ENCODE data around the gene HS6ST3.

Gene HS6ST3

DNA sequence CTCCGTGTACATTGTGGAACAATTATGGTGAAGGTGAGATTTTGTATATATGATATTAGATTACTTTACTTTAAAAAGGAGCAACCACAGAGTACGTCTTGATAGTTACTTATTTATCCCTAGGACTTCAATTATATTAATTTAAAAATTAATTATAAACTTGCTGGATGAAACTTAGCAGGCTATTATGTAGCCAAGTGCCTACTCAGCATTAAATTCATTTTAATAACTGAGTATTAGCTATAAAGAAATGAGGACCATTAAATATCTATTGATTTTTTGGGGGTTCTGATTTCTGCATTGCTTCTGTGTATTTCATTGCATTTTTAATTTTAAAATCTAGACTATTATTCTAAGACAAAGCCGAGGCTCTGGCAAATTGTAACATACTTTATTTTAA is 109.4 kb downstream of the HS6ST3 start:
- DNase-seq (ENCODE audit: low read depth in 2 of 2): no peak

DNA sequence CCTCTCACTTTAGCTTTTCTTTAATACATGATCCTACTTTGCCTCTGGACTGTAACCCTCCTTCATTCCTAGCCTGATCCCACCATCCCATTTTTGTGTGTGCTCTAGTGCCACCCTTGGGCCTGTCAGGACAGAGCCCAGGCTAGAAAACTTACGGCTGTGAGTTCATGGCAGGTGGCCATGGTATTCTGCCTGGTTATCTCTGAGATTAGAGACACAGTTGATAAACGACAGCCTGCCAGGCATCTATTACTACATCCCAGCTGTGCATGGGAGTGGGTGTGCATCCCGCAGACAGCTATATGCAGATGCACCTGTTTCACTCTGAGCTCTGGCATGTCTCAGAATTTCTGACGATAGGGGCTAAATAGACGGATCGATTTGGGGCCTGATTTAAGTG is 110.9 kb downstream of the HS6ST3 start:
- DNase-seq (ENCODE audit: low read depth in 2 of 2): no peak

DNA sequence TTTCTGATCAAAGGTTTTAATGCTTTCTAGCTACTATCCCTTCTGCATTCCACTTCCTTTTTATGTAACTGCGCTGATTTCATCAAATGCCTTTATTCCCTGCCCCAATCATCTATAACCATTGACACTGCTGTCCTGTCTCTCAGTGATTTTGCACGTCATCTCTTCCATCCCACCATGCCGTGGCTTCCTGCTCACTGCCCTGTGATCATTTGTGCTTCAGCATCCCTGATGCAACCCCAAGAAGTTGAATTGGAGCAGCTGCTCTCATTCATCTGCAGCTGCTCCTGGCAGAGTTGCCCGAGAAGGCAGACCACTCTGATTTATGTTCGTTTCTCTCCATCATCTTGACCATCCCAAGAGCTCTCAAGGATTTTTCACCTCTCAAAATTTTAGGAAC is 112.4 kb downstream of the HS6ST3 start:
- DNase-seq (ENCODE audit: low read depth in 2 of 2): no peak

DNA sequence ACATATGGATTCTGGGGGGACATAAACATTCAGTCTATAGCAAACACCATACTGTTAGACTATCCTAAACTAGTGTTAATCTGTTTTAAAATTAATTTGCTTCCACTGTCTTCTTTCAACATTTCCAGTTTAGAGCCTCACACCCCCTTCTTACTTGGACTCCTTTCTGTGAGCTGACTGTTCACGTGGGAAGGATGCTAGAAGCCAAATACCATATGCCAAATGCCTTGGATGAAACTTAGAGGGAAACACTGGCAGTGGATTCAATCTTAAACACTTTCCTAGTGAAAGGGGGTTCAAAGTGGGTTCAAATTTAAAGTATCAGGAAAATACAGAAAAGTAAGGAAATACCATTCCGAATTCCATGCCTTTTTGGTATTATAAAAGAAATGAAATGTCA is 113.6 kb downstream of the HS6ST3 start:
- no peak for DNase-seq (ENCODE audit: low read depth in 2 of 2)

DNA sequence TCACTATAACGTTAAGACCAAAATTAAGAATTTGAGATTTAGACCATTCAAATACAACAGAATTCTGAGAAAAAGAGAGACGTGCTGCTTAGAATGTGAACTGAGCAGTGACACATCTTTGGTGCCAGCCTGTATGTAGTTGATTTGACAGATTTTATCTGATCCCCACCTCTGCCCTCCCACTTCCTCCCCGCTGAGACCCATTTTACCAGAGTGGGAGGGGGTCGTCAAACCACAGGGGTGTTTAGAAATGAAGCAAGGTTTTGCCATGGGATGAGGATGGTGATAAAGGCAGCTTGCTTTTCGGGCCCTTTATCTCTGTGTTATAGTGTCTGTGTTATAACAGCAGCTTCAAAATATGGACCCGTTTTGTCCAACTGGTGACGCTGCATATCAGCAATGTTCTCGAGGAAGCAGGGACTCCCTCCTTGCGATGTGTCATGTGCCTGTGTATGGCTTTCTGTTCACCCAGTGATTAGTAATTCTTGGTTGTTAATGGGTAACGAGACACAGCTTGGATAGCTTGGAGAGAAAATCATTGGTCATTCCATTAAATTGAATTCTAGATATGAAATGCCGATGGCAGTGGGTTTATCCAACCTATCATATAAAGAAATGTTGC is 125.0 kb downstream of the HS6ST3 start:
- no peak for DNase-seq (ENCODE audit: low read depth in 2 of 2)

DNA sequence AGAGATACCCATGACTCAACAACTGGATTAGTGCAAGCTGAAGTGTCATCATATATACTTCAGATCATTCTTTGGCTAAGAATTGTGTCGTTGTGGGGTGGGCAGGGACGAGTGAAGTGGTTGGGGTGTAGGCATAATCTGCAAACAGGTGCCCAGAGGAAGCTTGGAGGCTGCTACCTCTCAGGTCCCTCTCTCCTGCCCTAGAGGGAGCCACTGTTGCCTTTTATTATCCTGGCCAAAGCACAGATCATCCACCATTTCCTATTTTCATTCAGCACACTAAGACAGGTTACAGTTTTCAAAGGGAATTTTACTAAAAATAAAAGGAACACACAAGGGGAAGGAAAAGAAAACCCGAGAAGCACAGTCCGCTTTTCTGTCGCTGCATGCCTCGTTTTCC is 126.6 kb downstream of the HS6ST3 start:
- no peak for DNase-seq (ENCODE audit: low read depth in 2 of 2)

DNA sequence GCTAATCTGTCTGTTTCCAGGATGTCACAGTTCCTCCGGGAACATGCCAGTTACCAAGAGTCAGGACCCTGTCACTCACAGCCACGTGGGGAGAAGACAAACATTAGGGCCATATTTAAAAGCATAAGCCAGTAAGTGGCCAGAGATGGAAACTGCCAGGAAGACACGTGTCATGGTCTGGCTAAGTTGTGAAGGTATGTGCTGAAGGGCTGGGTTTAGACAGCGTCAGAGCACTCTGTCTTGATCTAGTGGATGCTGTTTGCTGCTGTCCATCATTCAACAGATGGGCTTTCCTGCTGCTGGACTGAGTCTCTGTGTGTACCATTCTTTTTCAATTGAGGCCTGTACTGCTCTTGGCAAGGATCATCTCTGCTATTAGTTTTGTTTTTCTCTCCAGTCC is 128.6 kb downstream of the HS6ST3 start:
- DNase-seq (ENCODE audit: low read depth in 2 of 2): no peak

DNA sequence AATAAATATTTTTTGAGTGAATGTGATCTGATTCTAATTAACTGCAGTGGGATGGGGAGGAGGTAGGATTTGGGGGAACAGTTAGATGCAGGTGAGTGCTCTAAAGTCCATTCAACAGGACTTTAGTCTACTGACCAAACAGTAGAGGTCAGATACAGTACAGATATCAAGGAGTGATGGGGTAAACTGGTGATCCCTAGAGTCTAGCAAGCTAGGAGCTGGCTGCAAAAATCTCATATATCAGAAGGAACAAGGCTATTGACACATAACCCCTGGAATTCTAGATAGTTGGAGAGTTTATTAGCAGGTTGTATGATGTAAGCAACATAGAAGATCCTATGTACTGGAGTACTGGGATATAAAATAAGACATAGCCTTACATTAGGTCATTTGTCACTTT is 131.6 kb downstream of the HS6ST3 start:
- DNase-seq (ENCODE audit: low read depth in 2 of 2): no peak

DNA sequence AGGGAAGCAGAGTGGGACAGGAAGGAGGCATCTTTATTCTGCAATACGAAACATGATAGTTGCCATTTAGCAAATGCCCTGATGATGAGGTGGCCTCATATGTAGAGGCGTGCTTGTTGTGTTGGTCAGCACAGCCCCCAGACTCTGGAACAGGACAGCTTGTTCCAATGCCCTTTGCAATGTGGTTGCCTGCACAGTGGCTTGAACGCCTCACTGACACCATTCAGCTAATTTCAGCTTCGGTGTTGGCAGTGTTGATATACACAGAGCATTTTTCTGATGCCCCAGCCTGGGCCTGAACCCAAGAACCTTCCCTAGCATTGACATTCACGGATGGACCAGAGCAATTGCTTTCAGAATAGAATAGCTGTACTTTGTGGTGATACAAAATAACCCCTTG is 133.3 kb downstream of the HS6ST3 start:
- DNase-seq (ENCODE audit: low read depth in 2 of 2): no peak

DNA sequence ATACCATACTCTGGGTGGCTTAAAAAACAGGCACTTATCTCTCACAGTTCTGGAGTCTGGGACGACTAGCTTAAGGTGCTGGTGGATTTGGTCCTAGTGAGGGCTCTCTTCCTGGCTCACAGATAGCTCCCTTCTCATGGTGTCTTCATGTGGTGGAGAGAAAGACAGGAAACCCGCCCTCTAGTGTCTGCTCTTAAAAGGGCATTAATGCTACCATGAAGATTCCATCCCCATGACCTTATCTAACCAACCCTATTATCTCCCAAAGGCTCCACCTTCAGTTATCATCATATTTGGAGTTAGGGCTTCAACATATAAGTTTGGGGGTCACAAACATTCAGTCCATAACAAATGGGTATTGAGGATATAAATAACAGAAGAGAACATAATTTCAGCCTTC is 139.4 kb downstream of the HS6ST3 start:
- DNase-seq (ENCODE audit: low read depth in 2 of 2): no peak

DNA sequence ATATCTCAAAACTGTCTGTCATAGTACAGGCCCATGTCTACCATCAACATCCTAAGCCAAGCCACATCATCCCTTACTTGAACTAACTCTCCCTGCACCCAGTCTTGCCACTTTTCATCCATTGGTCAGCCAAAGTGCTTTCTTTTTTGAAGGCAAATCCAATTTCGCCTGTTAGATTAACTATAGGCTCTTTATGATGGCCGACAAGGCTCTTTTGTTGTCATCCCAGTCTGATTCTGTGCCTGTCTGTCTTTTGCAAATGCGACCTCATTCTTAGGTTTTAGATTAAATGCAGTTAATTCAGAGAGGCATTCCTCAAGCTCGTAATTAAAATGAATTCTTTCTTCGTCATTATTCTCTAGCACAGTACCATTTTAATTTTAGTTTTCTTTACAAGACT is 148.3 kb downstream of the HS6ST3 start:
- no peak for DNase-seq (ENCODE audit: low read depth in 2 of 2)

DNA sequence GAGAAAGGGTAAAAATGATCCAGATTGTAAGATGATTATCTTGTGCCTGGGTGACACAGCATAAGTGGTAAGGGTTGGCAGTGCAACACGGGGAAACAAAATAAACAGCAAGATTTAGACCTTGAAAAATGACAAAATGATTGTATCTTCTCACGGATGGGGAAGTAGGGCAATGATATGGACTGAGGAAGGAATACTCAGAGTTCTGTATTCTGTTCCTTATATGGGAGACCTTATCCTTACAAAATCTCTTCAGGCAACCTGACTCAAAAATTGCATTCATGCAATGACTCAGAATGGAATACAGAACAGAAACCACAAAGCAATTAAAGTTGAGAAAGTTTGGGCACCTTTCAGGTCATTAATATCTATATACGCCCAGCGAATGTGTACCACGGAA is 149.0 kb downstream of the HS6ST3 start:
- no peak for DNase-seq (ENCODE audit: low read depth in 2 of 2)

DNA sequence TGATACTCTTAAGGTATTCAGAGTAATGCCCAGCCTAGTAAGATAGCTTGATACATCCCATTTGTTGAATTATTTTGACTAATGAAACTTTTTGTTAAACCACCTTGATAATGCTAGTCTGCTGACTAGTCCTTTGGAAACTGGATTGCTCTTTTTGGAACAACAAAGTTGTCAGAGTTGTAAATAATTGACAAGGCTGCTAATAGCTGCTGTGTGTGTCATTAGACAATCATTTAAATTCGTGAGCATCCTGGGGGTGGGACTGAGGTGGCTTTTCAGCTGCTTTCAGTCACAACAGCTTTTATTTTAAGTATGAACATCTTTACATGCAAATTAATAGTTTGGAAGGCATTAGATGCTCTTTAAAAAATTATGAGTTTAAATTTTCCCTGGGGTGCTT is 153.5 kb downstream of the HS6ST3 start:
- DNase-seq (ENCODE audit: low read depth in 2 of 2): no peak

DNA sequence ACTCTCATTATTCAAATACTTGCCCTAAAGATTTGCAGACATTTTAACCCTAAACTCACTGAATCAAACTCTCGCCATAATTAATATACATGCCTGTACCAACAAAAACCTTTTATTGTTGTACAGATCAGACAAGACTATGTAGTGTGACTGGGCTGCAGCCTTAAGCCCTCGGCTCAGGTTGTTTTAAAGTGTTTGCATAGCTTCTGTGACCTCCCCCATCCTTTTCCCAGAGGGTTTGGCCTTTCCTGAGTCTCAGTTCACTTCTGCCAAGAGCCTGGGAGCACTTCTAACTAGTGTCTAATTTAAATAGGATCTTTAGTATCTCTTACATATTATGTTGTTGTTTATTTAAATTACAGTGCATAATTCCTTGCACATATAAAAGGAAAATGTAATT is 158.2 kb downstream of the HS6ST3 start:
- no peak for DNase-seq (ENCODE audit: low read depth in 2 of 2)

DNA sequence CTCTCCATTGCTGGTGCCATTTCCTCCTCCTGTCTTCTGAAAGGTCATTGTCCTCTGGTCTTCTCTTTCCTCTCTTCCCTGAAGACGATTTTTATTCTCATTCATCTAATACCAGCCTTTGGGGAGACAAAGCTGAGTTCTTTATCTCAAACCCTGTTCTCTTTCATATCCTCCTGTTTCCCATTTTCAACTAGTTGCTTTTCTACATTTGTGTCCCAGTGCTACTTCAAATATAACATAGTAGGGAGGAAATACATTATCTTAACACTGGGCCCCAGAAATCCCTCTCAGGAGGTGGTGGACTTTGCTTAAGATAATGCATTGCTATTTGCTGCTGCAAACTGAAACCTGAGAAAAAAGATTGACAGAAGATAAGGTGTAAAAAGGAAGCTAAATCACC is 159.1 kb downstream of the HS6ST3 start:
- no peak for DNase-seq (ENCODE audit: low read depth in 2 of 2)

DNA sequence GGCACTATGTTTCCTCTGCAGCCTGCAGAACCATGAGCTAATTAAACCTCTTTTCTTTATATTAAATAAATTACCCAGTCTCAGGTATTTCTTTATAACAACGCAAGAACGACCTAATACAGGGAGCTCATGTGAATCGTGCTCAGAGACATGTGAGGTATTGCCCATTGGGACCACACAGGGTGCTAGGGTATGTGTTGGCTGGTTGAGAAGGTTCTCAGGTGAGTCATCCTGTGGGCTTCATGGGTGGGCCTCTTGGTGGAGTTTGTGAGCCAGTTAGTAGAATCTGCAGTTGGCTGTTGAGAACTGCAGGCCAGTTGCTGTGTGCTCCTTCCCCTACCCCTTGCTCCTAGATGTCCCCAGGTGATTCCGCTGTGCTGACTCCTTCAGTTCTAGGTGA is 163.0 kb downstream of the HS6ST3 start:
- no peak for DNase-seq (ENCODE audit: low read depth in 2 of 2)

DNA sequence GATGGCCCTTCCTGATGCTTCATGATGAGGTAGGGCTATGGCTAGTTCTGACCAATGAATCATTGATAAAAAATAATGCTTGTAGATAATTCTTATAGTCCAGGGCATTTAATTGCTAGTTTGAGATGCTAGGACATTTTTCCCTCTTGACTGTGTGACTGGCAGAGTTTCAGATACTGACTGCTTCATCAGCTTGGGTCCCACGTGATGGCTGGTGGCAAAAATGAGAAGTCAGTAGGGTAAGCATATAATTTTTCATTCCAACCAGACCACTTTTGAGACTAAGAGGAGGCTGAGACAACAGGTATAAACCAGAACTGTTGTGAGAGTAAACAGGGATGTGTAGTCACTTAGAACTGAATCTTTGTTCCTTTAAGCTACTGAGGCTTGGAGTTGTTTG is 183.3 kb downstream of the HS6ST3 start:
- no peak for DNase-seq (ENCODE audit: low read depth in 2 of 2)

DNA sequence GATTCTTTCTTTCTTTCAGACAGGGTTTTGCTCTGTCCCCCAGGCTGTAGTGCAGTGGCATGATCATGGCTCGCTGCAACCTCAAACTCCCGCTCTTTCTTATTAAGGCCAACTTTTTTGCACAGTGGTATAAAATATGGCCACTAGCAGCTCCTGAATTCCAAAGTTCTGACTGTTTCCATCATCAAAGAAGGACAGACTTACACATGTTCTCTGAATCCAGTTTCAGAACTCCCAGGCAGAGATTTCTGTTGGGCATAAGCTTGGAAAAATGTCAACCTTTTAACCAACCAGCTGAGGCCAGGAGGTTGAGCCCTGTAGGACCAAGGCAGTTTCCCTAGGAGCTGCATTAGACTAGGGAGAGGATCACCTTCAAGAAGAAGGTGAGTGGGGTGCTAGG is 184.1 kb downstream of the HS6ST3 start:
- no peak for DNase-seq (ENCODE audit: low read depth in 2 of 2)

DNA sequence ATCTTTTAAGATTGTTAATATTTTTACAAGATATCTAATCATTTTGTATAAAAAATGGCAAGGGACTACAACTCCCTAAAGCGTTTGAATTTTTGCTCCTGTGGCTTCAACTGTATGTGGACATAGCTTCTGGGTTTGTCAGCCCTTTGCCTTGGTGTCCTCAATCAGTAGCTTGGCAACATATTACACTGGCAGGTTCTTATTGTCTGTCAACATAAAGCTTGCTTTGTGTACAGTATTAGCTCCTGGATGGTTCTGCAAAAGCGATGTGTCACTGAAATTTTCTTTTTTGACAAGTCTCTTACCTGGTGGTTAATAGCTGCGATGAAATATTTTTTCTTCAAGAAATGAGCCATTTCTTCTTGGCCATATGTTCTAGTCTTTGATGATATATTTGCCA is 190.0 kb downstream of the HS6ST3 start:
- no peak for DNase-seq (ENCODE audit: low read depth in 2 of 2)

DNA sequence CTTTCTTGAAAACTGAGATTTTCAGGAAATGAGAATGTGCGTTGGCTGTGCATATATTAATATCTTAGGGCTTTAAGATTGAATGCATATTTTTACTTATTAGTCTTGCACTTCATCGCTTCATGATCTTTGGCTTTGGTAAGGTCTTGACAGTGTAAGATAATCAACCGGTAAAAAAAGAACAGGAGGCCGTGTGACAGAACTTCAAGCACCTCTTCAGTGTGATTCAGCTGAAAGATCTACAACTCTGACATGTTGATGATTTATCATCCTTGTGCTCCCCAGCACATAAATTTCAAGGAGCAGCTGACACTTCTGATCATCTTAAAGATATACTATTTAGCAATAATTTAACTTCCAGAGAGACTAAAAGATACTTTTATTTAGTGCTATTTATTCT is 195.1 kb downstream of the HS6ST3 start:
- DNase-seq (ENCODE audit: low read depth in 2 of 2): no peak

DNA sequence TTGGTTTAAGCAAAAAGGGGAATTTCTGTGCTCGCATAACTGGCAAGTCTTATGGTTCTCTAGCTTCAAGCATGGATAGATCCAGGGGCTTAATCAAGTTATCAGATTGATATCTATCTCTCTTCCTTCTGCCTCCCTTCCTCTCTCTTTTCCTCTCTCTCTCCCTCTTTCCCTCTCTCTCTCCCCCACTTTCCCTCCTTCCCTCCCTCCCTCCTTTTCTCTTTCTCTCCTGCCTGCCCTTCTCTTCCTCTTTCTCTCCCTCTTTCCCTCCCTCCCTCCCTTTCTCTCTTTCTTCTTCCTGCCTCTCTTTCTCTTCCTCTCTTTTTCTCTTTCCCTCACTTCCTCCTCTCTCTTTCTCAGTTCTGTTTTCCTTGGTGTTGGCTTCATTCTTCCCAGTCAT is 195.8 kb downstream of the HS6ST3 start:
- DNase-seq (ENCODE audit: low read depth in 2 of 2): no peak

DNA sequence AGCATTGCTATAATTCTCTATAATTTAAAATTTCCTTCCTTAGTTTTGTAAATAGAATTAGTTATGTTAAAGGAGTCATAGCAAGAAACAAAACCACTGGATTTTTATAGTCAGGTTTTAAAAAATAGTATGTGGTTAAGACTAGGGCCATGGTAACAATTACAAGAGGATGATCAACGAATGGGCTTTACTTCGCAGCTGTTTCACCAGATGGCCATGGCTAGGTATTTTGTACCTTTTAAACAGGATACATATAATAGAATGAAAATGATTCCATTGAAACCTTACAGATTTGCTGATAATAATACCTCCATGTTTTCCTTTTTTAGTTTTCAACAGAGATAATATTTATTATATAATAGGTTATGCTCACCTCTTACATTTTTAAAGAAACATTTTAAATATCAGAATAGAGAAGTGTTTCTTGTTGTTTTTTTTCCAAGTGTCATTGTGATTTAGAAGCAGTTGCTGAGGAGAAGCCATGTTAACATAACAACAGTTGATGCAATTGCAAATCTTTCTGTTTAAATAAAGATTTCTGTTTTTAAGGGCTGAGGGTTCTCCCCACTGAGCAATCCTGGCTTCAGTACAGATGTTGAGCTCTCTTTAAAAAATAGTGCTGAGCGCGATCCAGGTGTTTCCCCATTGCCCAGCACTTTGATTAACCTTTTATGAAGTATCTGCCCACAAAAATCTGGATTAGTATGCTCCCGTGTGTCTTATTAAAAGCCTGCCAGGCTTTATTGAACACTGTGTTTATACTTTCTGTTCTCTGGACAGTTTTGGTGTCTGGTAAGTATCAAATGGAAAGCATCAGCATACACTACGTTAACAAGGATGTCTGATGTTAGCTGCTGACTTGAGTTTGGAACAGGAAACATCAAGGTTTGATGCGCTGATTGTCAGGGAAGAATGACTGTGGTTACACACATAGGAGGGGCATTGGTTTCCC is 205.3 kb downstream of the HS6ST3 start:
- no peak for DNase-seq (ENCODE audit: low read depth in 2 of 2)

DNA sequence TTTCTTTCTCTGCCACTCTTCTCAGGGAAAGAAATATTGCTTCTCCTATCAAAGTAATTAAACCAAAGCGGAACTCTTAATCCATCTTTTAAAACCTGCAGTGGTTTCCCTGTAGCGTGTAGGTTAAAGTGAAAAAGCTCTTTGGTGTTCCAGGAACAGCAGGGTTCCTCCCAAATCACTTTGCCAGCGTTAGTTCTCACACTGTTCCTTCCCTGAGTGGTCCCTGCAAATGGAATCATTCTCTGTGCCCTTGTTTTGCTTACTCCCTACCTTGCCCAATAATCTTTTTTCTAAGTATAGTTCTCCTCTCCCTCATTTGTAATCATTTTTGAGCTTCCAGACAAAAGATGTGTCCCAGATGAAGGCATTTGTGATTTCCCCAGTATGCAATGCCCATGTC is 207.5 kb downstream of the HS6ST3 start:
- DNase-seq (ENCODE audit: low read depth in 2 of 2): no peak

DNA sequence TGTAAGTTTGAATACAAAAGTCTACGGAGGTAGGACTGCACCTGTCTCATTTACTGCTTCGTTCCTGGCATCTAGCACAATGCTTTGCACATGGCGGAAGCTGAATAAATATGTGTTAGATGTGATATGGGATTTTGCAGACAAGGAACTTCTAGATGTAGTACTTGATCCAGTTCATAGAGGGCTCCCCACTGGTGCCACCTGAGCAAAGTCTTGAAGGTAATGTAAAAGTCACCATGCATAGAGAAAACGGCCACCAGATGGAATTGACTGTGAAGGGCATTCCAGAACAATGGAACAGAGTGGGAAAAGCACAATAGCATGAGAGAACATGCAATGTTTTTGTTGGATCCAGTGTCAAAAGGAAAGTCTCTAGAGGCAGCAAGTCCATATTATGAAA is 209.3 kb downstream of the HS6ST3 start:
- no peak for DNase-seq (ENCODE audit: low read depth in 2 of 2)

Measured in stimulated activated CD8-positive, alpha-beta memory T cell treated with anti-CD3 and anti-CD28 coated beads, Interleukin-15, amount 100 ng/mL, for 4 hours (primary cell).